GM18511 (cell line): Measurements from ENCODE around the gene ZNF627.
"Not testable (repeated sequence)": the region's sequence is repeated elsewhere in the genome, so short reads cannot be mapped to it uniquely, and the experiment has no call there.

Experiments
- ATAC-seq: cut with Tn5 transposase; IDR thresholded peaks from one replicate; pipeline ENCODE4 v1.9.1; 2021; ENCODE audit warnings: mild to moderate bottlenecking, moderate library complexity; ENCODE audit not compliant: unreplicated experiment

The ZNF627 gene

GRCh38 chr19:11597202-11598102, at the start of gene ZNF627:
Gene ZNF627 (plus strand): TSS chr19:11597483. CDS start chr19:11597628, 145 bp downstream.
- peak; percentile 97 for ATAC-seq

- no peak for ATAC-seq
Observed at GRCh38 chr19:11547929-11548700, 49.2 kb upstream of the ZNF627 start.

- no peak for ATAC-seq
Observed at GRCh38 chr19:11549386-11549953, 47.8 kb upstream of the ZNF627 start.

- ATAC-seq, result no peak
Observed at GRCh38 chr19:11550265-11550664, 47.0 kb upstream of the ZNF627 start.

GRCh38 chr19:11551603-11552235, 45.6 kb upstream of the ZNF627 start:
- no peak for ATAC-seq

- ATAC-seq, result no peak
Observed at GRCh38 chr19:11552666-11553372, 44.5 kb upstream of the ZNF627 start.

- ATAC-seq, result no peak
Observed at GRCh38 chr19:11554160-11554559, 43.1 kb upstream of the ZNF627 start.

GRCh38 chr19:11555246-11555645, 42.0 kb upstream of the ZNF627 start:
- no peak for ATAC-seq

GRCh38 chr19:11556634-11557420, 40.5 kb upstream of the ZNF627 start:
- ATAC-seq, result no peak

GRCh38 chr19:11558881-11559828, 38.1 kb upstream of the ZNF627 start, which contains the start of gene ELOF1:
Gene ELOF1 (minus strand): TSS chr19:11559230. CDS start chr19:11554347, 4,883 bp downstream.
- peak; percentile 85 for ATAC-seq

- ATAC-seq, result no peak
Observed at GRCh38 chr19:11560404-11561051, 36.8 kb upstream of the ZNF627 start.

- no peak for ATAC-seq
Observed at GRCh38 chr19:11563532-11563931, 33.8 kb upstream of the ZNF627 start.

- ATAC-seq, result not testable (repeated sequence)
Observed at GRCh38 chr19:11564082-11564807, 33.0 kb upstream of the ZNF627 start.

GRCh38 chr19:11565649-11565980, 31.7 kb upstream of the ZNF627 start:
- ATAC-seq, result not testable (repeated sequence)

- ATAC-seq, result no peak
Observed at GRCh38 chr19:11566164-11566563, 31.1 kb upstream of the ZNF627 start.

GRCh38 chr19:11570039-11570462, 27.2 kb upstream of the ZNF627 start:
- ATAC-seq, result no peak

- not testable (repeated sequence) for ATAC-seq
Observed at GRCh38 chr19:11573354-11573753, 23.9 kb upstream of the ZNF627 start.
